Measurements from ENCODE around the gene GBGT1.

GRCh38 chr9:133116346-133117231, 47.1 kb downstream of the GBGT1 start:
- TF ChIP-seq CTCF (IDR thresholded peaks at IDR 0.05) = no peak
- TF ChIP-seq EP300 (IDR thresholded peaks at IDR 0.05) = no peak

All from gastroesophageal sphincter (tissue), 3 donors.